Measurements from ENCODE around the gene IRF2BP2. TPM values are rescaled to one million over a fixed set of nuclear protein-coding genes. Genes with fewer than 3 reads are reported as not detected.

Gene IRF2BP2
- total and polyA plus RNA-seq, 2 of the 13 experiments (the other 11 are each of a cell fraction or from before 2014, with no cell fraction given), result 140 to 147 TPM

GRCh38 chr1:234605983-234606783 is 3.8 kb downstream of the IRF2BP2 start (continued):
- peak; percentile 61 for TF ChIP-seq USF2 (IDR thresholded peaks at IDR 0.05; ENCODE audit: low read depth, low read length)
- TF ChIP-seq USF2 (CRISPR knock-in tag; IDR thresholded peaks at IDR 0.05; ENCODE audit: borderline replicate concordance), result peak; percentile 63; the same call in 1 of the 2 replicates
- no peak for TF ChIP-seq SMC3 (IDR thresholded peaks at IDR 0.05; ENCODE audit: low read length)
- peak; percentile 62; the same call in 1 of the 2 replicates for TF ChIP-seq ARID5B (CRISPR knock-in tag; IDR thresholded peaks at IDR 0.05)
- peak; percentile 19; the same call in 1 of the 2 replicates for TF ChIP-seq ZMYM4 (CRISPR knock-in tag; IDR thresholded peaks at IDR 0.05)
- TF ChIP-seq REPIN1 (CRISPR knock-in tag; IDR thresholded peaks at IDR 0.05; ENCODE audit: borderline replicate concordance, low read depth), result no peak
- TF ChIP-seq MLLT10 (CRISPR knock-in tag; IDR thresholded peaks at IDR 0.05), result peak; percentile 88; the same call in 1 of the 2 replicates
- TF ChIP-seq SSRP1 (CRISPR knock-in tag; IDR thresholded peaks at IDR 0.05), result 0 out of 2 replicates have a peak, but pooled peaks have one; percentile 52
- TF ChIP-seq KLF16 (CRISPR knock-in tag; IDR thresholded peaks at IDR 0.05), result peak in 1 of 2 experiments; percentile 26; a peak in 1 of 4 replicates
- TF ChIP-seq NCOA2 (CRISPR knock-in tag; IDR thresholded peaks at IDR 0.05), result peak; percentile 41; the same call in 1 of the 2 replicates
- 0 out of 2 replicates have a peak, but pooled peaks have one; percentile 71 for TF ChIP-seq ZSCAN30 (CRISPR knock-in tag; IDR thresholded peaks at IDR 0.05)
- TF ChIP-seq TGIF2 (CRISPR knock-in tag; IDR thresholded peaks at IDR 0.05), result peak; percentile 41
- TF ChIP-seq SOX6 (IDR thresholded peaks at IDR 0.05), result no peak
- TF ChIP-seq SOX6 (CRISPR knock-in tag; IDR thresholded peaks at IDR 0.05), result peak; percentile 62; the same call in 1 of the 2 replicates
- TF ChIP-seq JARID2 (CRISPR knock-in tag; IDR thresholded peaks at IDR 0.05; ENCODE audit: insufficient replicate concordance), result no peak
- 0 out of 2 replicates have a peak, but pooled peaks have one; percentile 38 for TF ChIP-seq HMGXB3 (CRISPR knock-in tag; IDR thresholded peaks at IDR 0.05; ENCODE audit: borderline replicate concordance)

All from HepG2 (cell line).